Breast epithelium (tissue), 3 donors: Measurements from ENCODE around the gene HIVEP3.

Experiments
- CTCF ChIP-seq, 3 donors: fragments of 450-650 bp; IDR thresholded peaks; one replicate each; pipeline ENCODE4 v1.5.1; 2016 to 2017; ENCODE audit warnings: antibody characterized with exemption in 3 of 3, mild to moderate bottlenecking in 3 of 3, moderate library complexity in 3 of 3
- POLR2AphosphoS5 ChIP-seq, 3 donors: sonication (generic); formaldehyde crosslinking; IDR thresholded peaks; one replicate each; pipeline ENCODE4 v1.6.1; 2017; ENCODE audit warnings: antibody characterized with exemption in 3 of 3

GRCh38 chr1:41714638-41715389, 203.9 kb downstream of the HIVEP3 start:
- no peak for TF ChIP-seq POLR2AphosphoS5 (IDR thresholded peaks at IDR 0.05)
- no peak for TF ChIP-seq CTCF (IDR thresholded peaks at IDR 0.05)
